Measurements from ENCODE around the gene TRIM39. TPM values are rescaled to one million over a fixed set of nuclear protein-coding genes. Genes with fewer than 3 reads are reported as not detected.

TRIM39 gene
- polyA plus RNA-seq, 1 donor from 2014 or later, result 9.2 TPM

GRCh38 chr6:30361661-30362060 is 34.9 kb downstream of the TRIM39 start:
- H3K4me2 ChIP-seq (ENCODE audit: low read length), result no peak overlapping the region
- no peaks in the 10 kb centered on the region for H3K9me3 ChIP-seq (ENCODE audit: low read length)
- TF ChIP-seq EP300 (conservative IDR thresholded peaks at IDR 0.05; ENCODE audit: poor library complexity, severe bottlenecking), result no peak
- TF ChIP-seq EZH2 (IDR thresholded peaks at IDR 0.05; ENCODE audit: borderline replicate concordance, insufficient read depth, low read length, poor library complexity, severe bottlenecking), result no peak
- TF ChIP-seq MXI1 (conservative IDR thresholded peaks at IDR 0.05; ENCODE audit: poor library complexity, severe bottlenecking), result no peak
- TF ChIP-seq TAF1 (IDR thresholded peaks at IDR 0.05; ENCODE audit: low read depth), result no peak
- no peak for TF ChIP-seq POLR2AphosphoS5 (IDR thresholded peaks at IDR 0.05)
- TF ChIP-seq REST (IDR thresholded peaks at IDR 0.05; ENCODE audit: borderline replicate concordance), result no peak
- no peak for TF ChIP-seq RAD21 (conservative IDR thresholded peaks at IDR 0.05)
- TF ChIP-seq CTCF (IDR thresholded peaks at IDR 0.05; ENCODE audit: poor library complexity, severe bottlenecking), result no peak
- TF ChIP-seq SMC3 (conservative IDR thresholded peaks at IDR 0.05; ENCODE audit: poor library complexity), result no peak
- peaks cover 34% of the 10 kb centered on the region for H3K27me3 ChIP-seq (ENCODE audit: insufficient read depth, low read depth, low read length)
- no peaks in the 10 kb centered on the region for H3K79me2 ChIP-seq (replicated peaks; ENCODE audit: insufficient read depth, low read length)
- no peak overlapping the region for H3K4me3 ChIP-seq (ENCODE audit: low read length)
- H4K20me1 ChIP-seq (ENCODE audit: insufficient read depth), result no peaks in the 10 kb centered on the region
- H2AFZ ChIP-seq (ENCODE audit: low read depth, low read length), result no peak overlapping the region
- H3K9me2 ChIP-seq (ENCODE audit: insufficient read depth, low read length), result no peaks in the 10 kb centered on the region
- no peaks in the 10 kb centered on the region for H3K36me3 ChIP-seq (ENCODE audit: insufficient read depth, low read length)
- no peaks in the 10 kb centered on the region for H3F3A ChIP-seq (ENCODE audit: insufficient read depth, low read length, poor library complexity, severe bottlenecking)
- no peak overlapping the region for H3K9ac ChIP-seq (ENCODE audit: low read length)
- H3K27ac ChIP-seq (ENCODE audit: low read length), result no peak overlapping the region

GRCh38 chr6:30363459-30363858 is 36.7 kb downstream of the TRIM39 start:
- Histone ChIP-seq H3K36me3 (ENCODE audit: insufficient read depth, low read length) (no peaks in the 10 kb centered on the region), H3K27me3 (ENCODE audit: insufficient read depth, low read depth, low read length) (peaks cover 26% of the 10 kb centered on the region), H3K9me2 (ENCODE audit: insufficient read depth, low read length) (no peaks in the 10 kb centered on the region), H3K9ac (ENCODE audit: low read length) (no peak overlapping the region), H3K27ac (ENCODE audit: low read length) (no peak overlapping the region), H3F3A (ENCODE audit: insufficient read depth, low read length, poor library complexity, severe bottlenecking) (no peaks in the 10 kb centered on the region), H3K9me3 (ENCODE audit: low read length) (no peaks in the 10 kb centered on the region), H3K4me3 (ENCODE audit: low read length) (no peak overlapping the region), H4K20me1 (ENCODE audit: insufficient read depth) (no peaks in the 10 kb centered on the region), H3K79me2 (replicated peaks; ENCODE audit: insufficient read depth, low read length) (no peaks in the 10 kb centered on the region), H2AFZ (ENCODE audit: low read depth, low read length) (no peak overlapping the region), H3K4me2 (ENCODE audit: low read length) (no peak overlapping the region)
- TF ChIP-seq RAD21 (conservative IDR thresholded peaks at IDR 0.05), result no peak
- TF ChIP-seq MXI1 (conservative IDR thresholded peaks at IDR 0.05; ENCODE audit: poor library complexity, severe bottlenecking), result no peak
- TF ChIP-seq CTCF (IDR thresholded peaks at IDR 0.05; ENCODE audit: poor library complexity, severe bottlenecking), result no peak
- no peak for TF ChIP-seq SMC3 (conservative IDR thresholded peaks at IDR 0.05; ENCODE audit: poor library complexity)
- no peak for TF ChIP-seq EP300 (conservative IDR thresholded peaks at IDR 0.05; ENCODE audit: poor library complexity, severe bottlenecking)
